Neural cell (in vitro differentiated cells): ENCODE data around the gene GLI3.

Experiments
- CTCF ChIP-seq: fragments of 450-650 bp; IDR thresholded peaks from 2 replicates; pipeline ENCODE4 v1.5.1; 2014; ENCODE audit warnings: antibody characterized with exemption, mild to moderate bottlenecking, moderate library complexity; ENCODE audit not compliant: poor library complexity, severe bottlenecking
- EP300 ChIP-seq: fragments of 450-650 bp; conservative IDR thresholded peaks from 2 replicates; pipeline ENCODE4 v1.6.1; 2014; ENCODE audit warnings: antibody characterized with exemption, mild to moderate bottlenecking, moderate library complexity; ENCODE audit not compliant: poor library complexity, severe bottlenecking
- MXI1 ChIP-seq: fragments of 450-650 bp; conservative IDR thresholded peaks from 2 replicates; pipeline ENCODE4 v1.6.1; 2014; ENCODE audit warnings: antibody characterized with exemption, mild to moderate bottlenecking; ENCODE audit not compliant: poor library complexity, severe bottlenecking
- POLR2AphosphoS5 ChIP-seq: IDR thresholded peaks from 2 replicates; pipeline ENCODE4 v1.6.1; 2012
- REST ChIP-seq: IDR thresholded peaks from 2 replicates; pipeline ENCODE4 v1.6.1; 2012; ENCODE audit warnings: borderline replicate concordance

GRCh38 chr7:41922373-41922772 is 314.6 kb downstream of the GLI3 start:
- no peak for TF ChIP-seq EP300
- no peak for TF ChIP-seq CTCF
- TF ChIP-seq REST = no peak
- no peak for TF ChIP-seq MXI1
- no peak for TF ChIP-seq POLR2AphosphoS5
